Neural progenitor cell (in vitro differentiated cells): ENCODE data around the gene ZBTB43. TPM values are rescaled to one million over a fixed set of nuclear protein-coding genes. Genes with fewer than 3 reads are reported as not detected.
"Not testable (repeated sequence)": the region's sequence is repeated elsewhere in the genome, so short reads cannot be mapped to it uniquely, and the experiment has no call there.

Experiments used
- DNase-seq: peaks from one replicate; pipeline ENCODE4 v3.0.0-alpha.2; 2016; ENCODE audit warnings: low spot score
- H2AFZ ChIP-seq: fragments of 200-600 bp; sonication (generic); replicated peaks from 2 replicates; pipeline ENCODE4 v1.6.1; 2016; ENCODE audit warnings: antibody characterized with exemption
- H3F3A ChIP-seq: fragments of 200-600 bp; sonication (generic); 2 replicates; pipeline ENCODE4 v1.6.1; 2016; ENCODE audit warnings: antibody characterized with exemption, low read depth
- H3K27ac ChIP-seq: fragments of 200-600 bp; sonication (generic); 2 replicates; pipeline ENCODE4 v1.5.1; 2016; ENCODE audit warnings: mild to moderate bottlenecking
- H3K27me3 ChIP-seq: fragments of 200-600 bp; sonication (generic); 2 replicates; pipeline ENCODE4 v1.6.1; 2016; ENCODE audit warnings: mild to moderate bottlenecking, moderate library complexity
- H3K36me3 ChIP-seq: fragments of 200-600 bp; sonication (generic); 2 replicates; pipeline ENCODE4 v1.5.1; 2016
- H3K4me1 ChIP-seq: fragments of 200-600 bp; sonication (generic); 2 replicates; pipeline ENCODE4 v1.6.1; 2016; ENCODE audit warnings: mixed run types
- H3K4me2 ChIP-seq: fragments of 200-600 bp; sonication (generic); 2 replicates; pipeline ENCODE4 v1.6.1; 2016
- H3K4me3 ChIP-seq: fragments of 200-600 bp; sonication (generic); 2 replicates; pipeline ENCODE4 v1.5.1; 2016
- H3K79me2 ChIP-seq: fragments of 200-600 bp; sonication (generic); 2 replicates; pipeline ENCODE4 v1.6.1; 2016; ENCODE audit warnings: low read depth
- H3K9ac ChIP-seq: fragments of 200-600 bp; sonication (generic); 2 replicates; pipeline ENCODE4 v1.6.1; 2016
- H3K9me3 ChIP-seq: fragments of 200-600 bp; sonication (generic); 2 replicates; pipeline ENCODE4 v1.5.1; 2016; ENCODE audit warnings: low read depth
- H4K20me1 ChIP-seq: fragments of 200-600 bp; sonication (generic); 2 replicates; pipeline ENCODE4 v1.6.1; 2016; ENCODE audit warnings: low read depth
- H3K27ac Mint-ChIP-seq: 3 replicates; pipeline ENCODE4 v1.8.0; 2021; ENCODE audit warnings: mixed read lengths
- H3K27me3 Mint-ChIP-seq: 2 replicates; pipeline ENCODE4 v1.8.0; 2022; ENCODE audit warnings: low read depth, mild to moderate bottlenecking, inconsistent platforms, moderate library complexity, mixed read lengths; ENCODE audit not compliant: insufficient read depth
- H3K36me3 Mint-ChIP-seq: 3 replicates; pipeline ENCODE4 v1.8.0; 2021; ENCODE audit warnings: mixed read lengths
- H3K4me1 Mint-ChIP-seq: 3 replicates; pipeline ENCODE4 v1.8.0; 2021; ENCODE audit warnings: mixed read lengths
- H3K4me3 Mint-ChIP-seq: 3 replicates; pipeline ENCODE4 v1.8.0; 2021; ENCODE audit warnings: mild to moderate bottlenecking, moderate library complexity, mixed read lengths
- H3K9me3 Mint-ChIP-seq: 3 replicates; pipeline ENCODE4 v1.8.0; 2020; ENCODE audit warnings: mixed read lengths
- EZH2 ChIP-seq: fragments of 200-600 bp; sonication (generic); IDR thresholded peaks from 2 replicates; pipeline ENCODE4 v1.6.1; 2017; ENCODE audit warnings: antibody characterized with exemption, mild to moderate bottlenecking, moderate library complexity
- EZH2phosphoT487 ChIP-seq: fragments of 200-600 bp; sonication (generic); IDR thresholded peaks from 2 replicates; pipeline ENCODE4 v1.6.1; 2017; ENCODE audit warnings: antibody characterized with exemption
- total RNA-seq: library from RNA; depleted of rRNA; stranded (reverse); fragments of >200 nt; gene quantifications from 2 replicates; pipeline ENCODE4 v1.2.3, GENCODE V29; 2015; ENCODE audit warnings: low replicate concordance
- TF ChIP-seq, protein P1 (sequence below): fragments of 200-600 bp; sonication (generic); IDR thresholded peaks from 2 replicates; pipeline ENCODE4 v1.5.1; 2017; ENCODE audit warnings: antibody characterized with exemption, mild to moderate bottlenecking

Gene ZBTB43
- total RNA-seq, 1 donor from 2014 or later, result 10.0 TPM

DNA sequence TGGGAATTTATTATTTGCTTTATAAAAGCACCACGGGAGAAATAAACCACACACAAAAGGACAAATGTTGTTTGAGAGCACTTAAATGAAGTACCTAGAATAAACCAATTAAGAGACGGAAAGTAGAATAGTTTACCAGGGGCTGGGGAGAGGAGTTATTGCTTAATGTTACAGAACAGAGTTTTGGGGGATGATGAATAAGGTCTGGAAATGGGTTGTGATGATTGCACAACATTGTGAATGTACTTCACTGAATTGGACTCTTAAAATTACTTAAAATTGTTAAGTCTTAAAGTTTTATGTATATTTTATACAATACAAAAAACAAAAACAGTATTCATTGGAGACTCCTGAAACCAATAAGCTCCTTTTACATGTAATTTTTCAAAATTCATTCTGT, 1.5 kb downstream of the ZBTB43 start:
- Mint-ChIP-seq H3K27me3 (no peaks in the 10 kb centered on the region), H3K4me1 (peaks cover 26% of the 10 kb centered on the region), H3K27ac (no peak overlapping the region), H3K36me3 (peaks cover 4% of the 10 kb centered on the region), H3K9me3 (no peaks in the 10 kb centered on the region), H3K4me3 (peak overlapping the region; percentile 92)
- Histone ChIP-seq H3K27me3 (peaks cover 16% of the 10 kb centered on the region), H3K9ac (peak overlapping the region; percentile 77), H2AFZ (no peak overlapping the region), H3K4me2 (peak overlapping the region; percentile 94), H3K27ac (no peak overlapping the region), H3K9me3 (no peaks in the 10 kb centered on the region), H4K20me1 (peaks cover 44% of the 10 kb centered on the region), H3K4me3 (peak overlapping the region; percentile 71), H3K4me1 (peaks cover 12% of the 10 kb centered on the region), H3K79me2 (peaks cover 51% of the 10 kb centered on the region), H3F3A (peaks cover 9% of the 10 kb centered on the region), H3K36me3 (peaks cover 11% of the 10 kb centered on the region)
- DNase-seq, result no peak
- TF ChIP-seq, protein P1, sequence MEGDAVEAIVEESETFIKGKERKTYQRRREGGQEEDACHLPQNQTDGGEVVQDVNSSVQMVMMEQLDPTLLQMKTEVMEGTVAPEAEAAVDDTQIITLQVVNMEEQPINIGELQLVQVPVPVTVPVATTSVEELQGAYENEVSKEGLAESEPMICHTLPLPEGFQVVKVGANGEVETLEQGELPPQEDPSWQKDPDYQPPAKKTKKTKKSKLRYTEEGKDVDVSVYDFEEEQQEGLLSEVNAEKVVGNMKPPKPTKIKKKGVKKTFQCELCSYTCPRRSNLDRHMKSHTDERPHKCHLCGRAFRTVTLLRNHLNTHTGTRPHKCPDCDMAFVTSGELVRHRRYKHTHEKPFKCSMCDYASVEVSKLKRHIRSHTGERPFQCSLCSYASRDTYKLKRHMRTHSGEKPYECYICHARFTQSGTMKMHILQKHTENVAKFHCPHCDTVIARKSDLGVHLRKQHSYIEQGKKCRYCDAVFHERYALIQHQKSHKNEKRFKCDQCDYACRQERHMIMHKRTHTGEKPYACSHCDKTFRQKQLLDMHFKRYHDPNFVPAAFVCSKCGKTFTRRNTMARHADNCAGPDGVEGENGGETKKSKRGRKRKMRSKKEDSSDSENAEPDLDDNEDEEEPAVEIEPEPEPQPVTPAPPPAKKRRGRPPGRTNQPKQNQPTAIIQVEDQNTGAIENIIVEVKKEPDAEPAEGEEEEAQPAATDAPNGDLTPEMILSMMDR, result no peak
- no peak for TF ChIP-seq EZH2
- no peak for TF ChIP-seq EZH2phosphoT487

DNA sequence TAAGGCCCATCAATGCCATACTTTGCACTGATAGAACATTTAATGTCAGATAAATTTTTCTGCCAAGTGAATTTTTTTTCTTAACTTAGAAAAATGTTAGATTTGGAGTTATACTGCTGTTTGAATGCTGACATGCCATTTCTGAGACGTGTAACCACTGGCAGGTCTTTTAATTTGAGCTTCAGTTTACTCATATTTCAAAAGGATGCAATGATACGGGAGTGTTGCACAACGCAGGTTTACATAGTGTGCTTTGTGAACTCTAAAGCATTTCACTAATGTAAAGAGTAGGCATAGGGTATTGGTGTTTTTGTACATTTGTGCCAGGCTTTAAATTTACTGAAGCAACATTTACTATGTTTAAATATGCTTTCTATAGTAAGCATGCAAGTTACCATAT, 4.2 kb downstream of the ZBTB43 start:
- H3K27ac Mint-ChIP-seq, result no peak overlapping the region
- Histone ChIP-seq H3K4me1 (peaks cover 12% of the 10 kb centered on the region), H3K27me3 (no peaks in the 10 kb centered on the region), H2AFZ (no peak overlapping the region), H3K9ac (no peak overlapping the region), H3K79me2 (peaks cover 78% of the 10 kb centered on the region), H3K27ac (no peak overlapping the region), H3K36me3 (peaks cover 17% of the 10 kb centered on the region), H3F3A (peaks cover 9% of the 10 kb centered on the region), H3K9me3 (no peaks in the 10 kb centered on the region), H3K4me2 (no peak overlapping the region), H4K20me1 (peaks cover 44% of the 10 kb centered on the region), H3K4me3 (no peak overlapping the region)
- H3K4me3 Mint-ChIP-seq, result no peak overlapping the region
- peaks cover 21% of the 10 kb centered on the region for H3K36me3 Mint-ChIP-seq
- H3K27me3 Mint-ChIP-seq, result no peaks in the 10 kb centered on the region
- DNase-seq, result no peak
- TF ChIP-seq EZH2phosphoT487, result no peak
- TF ChIP-seq, protein P1, result no peak
- TF ChIP-seq EZH2, result no peak
- peaks cover 6% of the 10 kb centered on the region for H3K9me3 Mint-ChIP-seq
- H3K4me1 Mint-ChIP-seq, result peaks cover 24% of the 10 kb centered on the region

DNA sequence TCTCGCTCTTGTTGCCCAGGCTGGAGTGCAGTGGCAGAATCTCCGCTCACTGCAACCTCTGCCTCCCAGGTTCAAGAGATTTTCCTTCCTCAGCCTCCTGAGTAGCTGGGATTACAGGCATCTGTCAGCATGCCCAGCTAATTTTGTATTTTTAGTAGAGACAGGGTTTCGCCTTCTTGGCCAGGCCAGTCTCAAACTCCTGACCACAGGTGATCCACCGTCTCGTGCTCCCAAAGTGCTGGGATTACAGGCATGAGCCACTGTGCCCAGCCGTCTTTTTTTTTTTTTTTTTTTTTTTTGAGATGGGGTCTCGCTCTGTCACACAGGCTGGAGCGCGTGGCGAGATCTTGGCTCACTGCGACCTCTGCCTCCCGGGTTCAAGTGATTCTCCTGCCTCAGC, 5.4 kb downstream of the ZBTB43 start:
- not testable (repeated sequence) for DNase-seq, H3K27me3 ChIP-seq, H3K27ac ChIP-seq, H3F3A ChIP-seq, H3K27ac Mint-ChIP-seq, H3K9me3 ChIP-seq, H2AFZ ChIP-seq, H3K4me3 Mint-ChIP-seq, H3K4me2 ChIP-seq, H3K9ac ChIP-seq, H3K27me3 Mint-ChIP-seq, H3K4me3 ChIP-seq, H3K9me3 Mint-ChIP-seq
- peaks cover 41% of the 10 kb centered on the region for H4K20me1 ChIP-seq
- peaks cover 87% of the 10 kb centered on the region for H3K79me2 ChIP-seq
- Mint-ChIP-seq H3K36me3 (peaks cover 25% of the 10 kb centered on the region), H3K4me1 (peaks cover 19% of the 10 kb centered on the region)
- H3K36me3 ChIP-seq, result peaks cover 20% of the 10 kb centered on the region
- peaks cover 12% of the 10 kb centered on the region for H3K4me1 ChIP-seq

- H3K36me3 ChIP-seq, result peaks cover 23% of the 10 kb centered on the region
- no peak overlapping the region for H3K27ac Mint-ChIP-seq
- DNase-seq, result no peak
- H3K27me3 ChIP-seq, result no peaks in the 10 kb centered on the region
- no peaks in the 10 kb centered on the region for H3K9me3 ChIP-seq
- H2AFZ ChIP-seq, result no peak overlapping the region
- no peaks in the 10 kb centered on the region for H3K4me1 Mint-ChIP-seq
- H3K9me3 Mint-ChIP-seq, result peaks cover 16% of the 10 kb centered on the region
- no peak overlapping the region for H3K27ac ChIP-seq
- H3K4me2 ChIP-seq, result no peak overlapping the region
- no peaks in the 10 kb centered on the region for H3K27me3 Mint-ChIP-seq
- peaks cover 42% of the 10 kb centered on the region for H3K36me3 Mint-ChIP-seq
- no peak overlapping the region for H3K4me3 Mint-ChIP-seq
- no peaks in the 10 kb centered on the region for H3K4me1 ChIP-seq
- H3K79me2 ChIP-seq, result peaks cover 84% of the 10 kb centered on the region
- no peak overlapping the region for H3K9ac ChIP-seq
- no peaks in the 10 kb centered on the region for H3F3A ChIP-seq
- TF ChIP-seq EZH2, result no peak
- no peak for TF ChIP-seq EZH2phosphoT487
- TF ChIP-seq, protein P1, result no peak
- H3K4me3 ChIP-seq, result no peak overlapping the region
- H4K20me1 ChIP-seq, result peaks cover 13% of the 10 kb centered on the region
These were observed 8.2 kb downstream of the ZBTB43 start for GRCh38 chr9:126813072-126813471.
